K562 (cell line): ENCODE data around the gene FARSB. TPM values are rescaled to one million over a fixed set of nuclear protein-coding genes. Genes with fewer than 3 reads are reported as not detected.

Experiments used
- ATAC-seq: fragments of 200-7000 bp; cut with Tn5 transposase; 3 replicates; pipeline ENCODE4 v1.9.1; 2020; ENCODE audit warnings: moderate library complexity
- BruUV-seq: library from RNA; stranded (reverse); fragments of 400-500 nt; replicated peaks from 2 replicates; lab custom pipeline; 2021; lab: Mats Ljungman, UMichigan
- CTCF ChIA-PET: fragments of 300-600 bp; formaldehyde crosslinking; extraction: SDS; loops from one replicate; lab custom pipeline; 2021; ENCODE audit warnings: low intra/inter-chr PET ratio; lab: Yijun Ruan, JAX
- POLR2A ChIA-PET: fragments of 300-600, 350-650 bp; sonication (Branson Sonifier 250); formaldehyde crosslinking; extraction: SDS; loops from one replicate; lab custom pipeline; 2021; ENCODE audit warnings: antibody characterized with exemption, inconsistent platforms; lab: Yijun Ruan, JAX
- DNase-seq, 4 experiments: peaks; one replicate each; pipeline versions ENCODE4 v3.0.0 to v3.0.0-alpha.2; 2011 to 2018; ENCODE audit warnings: low spot score in 3 of 4, mixed read lengths in 3 of 4; ENCODE audit errors: extremely low read depth in 1 of 4
- FAIRE-seq: peaks from 2 replicates; lab custom pipeline; 2011; peaks lifted over from hg19 to GRCh38; lab: Jason Lieb, UNC
- H2AFZ ChIP-seq: 2 replicates; pipeline ENCODE4 v1.6.0; 2011; ENCODE audit warnings: low read depth, low read length, control low read depth, inconsistent platforms
- H3K27ac ChIP-seq: fragments of 200-600 bp; 3 replicates; pipeline ENCODE4 v1.8.0; 2011; ENCODE audit warnings: low read depth, mild to moderate bottlenecking, control low read depth, inconsistent platforms, low read length, moderate library complexity, mixed read lengths; ENCODE audit errors: extremely low read depth
- H3K27me3 ChIP-seq, 2 experiments: fragments of 300-600 bp in 1 of 2; 2 replicates in 1 of 2; 3 replicates in 1 of 2; pipeline versions ENCODE4 v1.6.0 to v1.8.0; 2011; ENCODE audit warnings: inconsistent platforms in 2 of 2, low read length in 2 of 2, mild to moderate bottlenecking in 1 of 2, mixed read lengths in 1 of 2, moderate library complexity in 1 of 2; ENCODE audit not compliant: control insufficient read depth in 2 of 2, insufficient read depth in 2 of 2
- H3K36me3 ChIP-seq: fragments of 300-600 bp; 3 replicates; pipeline ENCODE4 v1.8.0; 2011; ENCODE audit warnings: mild to moderate bottlenecking, low read length, inconsistent platforms; ENCODE audit not compliant: control insufficient read depth, insufficient read depth
- H3K4me1 ChIP-seq, 2 experiments: fragments of 200-600 bp in 1 of 2; replicated peaks in 1 of 2; 2 replicates in 1 of 2; 3 replicates in 1 of 2; pipeline versions ENCODE4 v1.5.1 to v1.8.0; 2011; ENCODE audit warnings: inconsistent platforms in 2 of 2, low read length in 2 of 2, mild to moderate bottlenecking in 1 of 2, mixed read lengths in 1 of 2, moderate library complexity in 1 of 2; ENCODE audit not compliant: control insufficient read depth in 2 of 2, insufficient read depth in 2 of 2
- H3K4me2 ChIP-seq: 2 replicates; pipeline ENCODE4 v1.6.1; 2011; ENCODE audit warnings: low read length, control low read depth, inconsistent platforms, mixed read lengths; ENCODE audit not compliant: insufficient read depth
- H3K4me3 ChIP-seq: fragments of 200-600 bp; sonication (generic), shearing (Covaris generic); 2 replicates; pipeline ENCODE4 v1.5.1; 2016; ENCODE audit warnings: control low read depth, inconsistent platforms
- H3K79me2 ChIP-seq: fragments of 200-600 bp; 3 replicates; pipeline ENCODE4 v1.8.0; 2011; ENCODE audit warnings: low read length, inconsistent platforms; ENCODE audit not compliant: control insufficient read depth, insufficient read depth
- H3K9ac ChIP-seq, 2 experiments: 2 replicates each; pipeline versions ENCODE4 v1.6.0 to v1.6.1; 2011; ENCODE audit warnings: low read depth in 2 of 2, low read length in 2 of 2, control low read depth in 1 of 2, inconsistent platforms in 1 of 2, mild to moderate bottlenecking in 1 of 2, mixed read lengths in 1 of 2; ENCODE audit not compliant: insufficient read depth in 1 of 2
- H3K9me1 ChIP-seq: one replicate; pipeline ENCODE4 v1.6.0; 2011; ENCODE audit warnings: inconsistent platforms, mild to moderate bottlenecking, low read length, moderate library complexity; ENCODE audit not compliant: control insufficient read depth, insufficient read depth
- H3K9me3 ChIP-seq: replicated peaks from 2 replicates; pipeline ENCODE4 v1.5.1; 2011; ENCODE audit warnings: low read depth, low read length, inconsistent platforms; ENCODE audit not compliant: control insufficient read depth, insufficient read depth
- H4K20me1 ChIP-seq: replicated peaks from 2 replicates; pipeline ENCODE4 v1.6.1; 2011; ENCODE audit warnings: low read length, inconsistent platforms, mixed read lengths; ENCODE audit not compliant: control insufficient read depth, insufficient read depth
- CEBPZ ChIP-seq: fragments of 150-350 bp; IDR thresholded peaks from 2 replicates; pipeline ENCODE4 v1.6.1; 2014; ENCODE audit warnings: low read depth, mild to moderate bottlenecking, low read length, borderline replicate concordance
- CSDE1 ChIP-seq, 2 experiments: fragments of 450-650 bp; IDR thresholded peaks; 2 replicates each; pipeline ENCODE4 v1.6.1; 2016; ENCODE audit warnings: mild to moderate bottlenecking in 1 of 2
- HMG20B ChIP-seq: fragments of 250-450 bp; sonication (Bioruptor Pico); IDR thresholded peaks from 2 replicates; pipeline ENCODE4 v1.5.0; 2021; ENCODE audit warnings: mild to moderate bottlenecking
- HOXB6 ChIP-seq: fragments of 250-450 bp; sonication (Bioruptor Pico); IDR thresholded peaks from 2 replicates; pipeline ENCODE4 v1.5.1; 2022; ENCODE audit warnings: mild to moderate bottlenecking, borderline replicate concordance
- NBN ChIP-seq: fragments of 450-650 bp; IDR thresholded peaks from 2 replicates; pipeline ENCODE4 v1.6.1; 2016; ENCODE audit warnings: low read depth, mild to moderate bottlenecking
- NONO ChIP-seq, 2 experiments: fragments of 200-400 bp in 1 of 2; fragments of 450-650 bp in 1 of 2; formaldehyde crosslinking in 1 of 2; IDR thresholded peaks; 2 replicates each; pipeline ENCODE4 v1.6.1; 2017; ENCODE audit warnings: low read depth in 2 of 2, mild to moderate bottlenecking in 2 of 2, moderate library complexity in 2 of 2, low read length in 1 of 2
- NR0B1 ChIP-seq: fragments of 450-650 bp; IDR thresholded peaks from one replicate; pipeline ENCODE4 v1.6.1; 2018; ENCODE audit warnings: mild to moderate bottlenecking, moderate library complexity; ENCODE audit not compliant: partially characterized antibody
- STAT5B ChIP-seq: fragments of 250-450 bp; sonication (Bioruptor Pico); IDR thresholded peaks from 2 replicates; pipeline ENCODE4 v1.8.0; 2021; ENCODE audit warnings: mild to moderate bottlenecking, inconsistent platforms
- TARDBP ChIP-seq: fragments of 450-650 bp; IDR thresholded peaks from 2 replicates; pipeline ENCODE4 v1.6.1; 2016
- THAP12 ChIP-seq: fragments of 250-450 bp; sonication (Bioruptor Pico); IDR thresholded peaks from 2 replicates; pipeline ENCODE4 v1.9.0; 2021; ENCODE audit warnings: mild to moderate bottlenecking, inconsistent platforms
- YBX1 ChIP-seq: fragments of 450-650 bp; IDR thresholded peaks from 2 replicates; pipeline ENCODE4 v1.7.1; 2016; ENCODE audit warnings: mild to moderate bottlenecking
- ZBTB26 ChIP-seq: fragments of 450-650 bp; formaldehyde crosslinking; IDR thresholded peaks from 2 replicates; pipeline ENCODE4 v1.4.0; 2022; ENCODE audit warnings: missing genetic modification characterization
- ZC3H4 ChIP-seq: sonication (generic); formaldehyde crosslinking; IDR thresholded peaks from 2 replicates; pipeline ENCODE4 v1.9.0; 2021; ENCODE audit warnings: missing genetic modification reagents, borderline replicate concordance
- ZFPM2 ChIP-seq: fragments of 250-450 bp; sonication (Bioruptor Pico); IDR thresholded peaks from 2 replicates; pipeline ENCODE4 v1.5.1; 2022; ENCODE audit warnings: mild to moderate bottlenecking
- ZNF282 ChIP-seq: sonication (generic); formaldehyde crosslinking; IDR thresholded peaks from 2 replicates; pipeline ENCODE4 v1.8.1; 2023; ENCODE audit warnings: missing genetic modification reagents
- ZNF584 ChIP-seq: fragments of 200-800 bp; sonication (Bioruptor generic); IDR thresholded peaks from 2 replicates; pipeline ENCODE4 v1.6.1; 2016; ENCODE audit warnings: low read depth, mild to moderate bottlenecking, missing genetic modification characterization, missing compliant biosample characterization
- WGBS: fragments of 100-300 bp; shearing (Covaris generic); methylation state at CpG from one replicate; pipeline ENCODE4 v1.1.6; 2016; ENCODE audit warnings: low coverage, mixed read lengths; ENCODE audit not compliant: insufficient coverage; ENCODE audit errors: missing lambda C conversion rate; 5-methylcytosine and 5-hydroxymethylcytosine counted together
- in situ Hi-C: fragments of 300-500 bp; cut with MboI; formaldehyde crosslinking; loops from 4 replicates; pipeline ENCODE4 v1.15.0; 2018; ENCODE audit warnings: inconsistent platforms, mixed read lengths
- intact Hi-C: fragments of 100-400 bp; cut with micrococcal nuclease; formaldehyde crosslinking; loops from 2 replicates; pipeline ENCODE4 v1.14.2; 2022
- polyA plus RNA-seq, 8 experiments: library from polyadenylated mRNA; depleted of rRNA in 4 of 8; stranded (reverse) in 5 of 8; unstranded in 3 of 8; fragments of >200 nt; fragmentation: Nextera tagmentation in 2 of 8; fragmentation: Illumina TruSeq in 1 of 8; extraction: Ambion mirVana in 2 of 8; extraction: Trizol in 1 of 8; gene quantifications; 2 replicates each; pipeline versions ENCODE4 v1.2.1 to v1.2.3, GENCODE V29; 2011 to 2014; ENCODE audit warnings: inconsistent platforms in 1 of 8, missing spikeins in 1 of 8
- total RNA-seq, 7 experiments: library from RNA; depleted of rRNA in 6 of 7; stranded (reverse); fragments of >200 nt in 6 of 7; fragmentation: Illumina TruSeq in 2 of 7; extraction: Trizol in 2 of 7; gene quantifications; 2 replicates each; pipeline versions ENCODE4 v1.2.1 to v1.2.3, GENCODE V29; 2011 to 2021; ENCODE audit warnings: low replicate concordance in 1 of 7

Gene FARSB
- total and polyA plus RNA-seq, 9 of the 15 experiments (the other 6 are each of a cell fraction or from before 2014, with no cell fraction given): 26.6 to 171 (median 55.7) TPM

- no peak overlapping the region for H3K27ac ChIP-seq
- no peaks in the 10 kb centered on the region for H4K20me1 ChIP-seq
- in situ Hi-C loops (no loop called here), intact Hi-C loops (no loop called here)
- no peak overlapping the region for H3K9ac ChIP-seq
- ChIA-PET CTCF (no interaction called here), POLR2A (interaction anchor here (0.7 kb wide), 1 partner anchor 12 kb away, joined by 3 read pairs; no protein-coding TSS in a partner anchor)
- DNase-seq (no peak), FAIRE-seq (no peak), ATAC-seq (no peak)
- no peaks in the 10 kb centered on the region for H3K36me3 ChIP-seq
- no peaks in the 10 kb centered on the region; a peak in 1 of 5 replicates for H3K27me3 ChIP-seq
- 0% methylated on average over 1 of the region's 2 CpGs for WGBS
- no peak overlapping the region for H3K4me3 ChIP-seq
- no peak overlapping the region for H2AFZ ChIP-seq
- no peak overlapping the region for H3K4me2 ChIP-seq
- H3K79me2 ChIP-seq: no peaks in the 10 kb centered on the region
- H3K9me1 ChIP-seq: no peaks in the 10 kb centered on the region
- H3K9me3 ChIP-seq: no peaks in the 10 kb centered on the region
- no TSS peak for BruUV-seq
- H3K4me1 ChIP-seq: no peaks in the 10 kb centered on the region
- TF ChIP-seq CSDE1 (IDR thresholded peaks at IDR 0.05) (no peak), NR0B1 (no peak), HOXB6 (CRISPR knock-in tag) (no peak), YBX1 (no peak), HMG20B (CRISPR knock-in tag) (no peak), ZNF584 (CRISPR knock-in tag) (no peak), CEBPZ (no peak), ZBTB26 (CRISPR knock-in tag) (no peak), ZFPM2 (CRISPR knock-in tag) (no peak), ZC3H4 (CRISPR knock-in tag) (no peak), NONO (IDR thresholded peaks at IDR 0.05; ENCODE audit: low read depth in 2 of 2, low read length in 1 of 2) (no peak), ZNF282 (CRISPR knock-in tag) (no peak), NBN (no peak), THAP12 (CRISPR knock-in tag) (no peak), STAT5B (CRISPR knock-in tag) (no peak), TARDBP (no peak)
Observed at GRCh38 chr2:222703091-222703490, 47.2 kb upstream of the FARSB start.
